Kidney (tissue), 14 donors: ENCODE measurements around the gene BANF1. TPM values are rescaled to one million over a fixed set of nuclear protein-coding genes. Genes with fewer than 3 reads are reported as not detected.

ENCODE experiments used
- DNase-seq, 5 donors: peaks; one replicate each; pipeline ENCODE4 v3.0.0-alpha.2; 2013 to 2020
- FAIRE-seq: peaks from 2 replicates; lab custom pipeline; 2012; peaks lifted over from hg19 to GRCh38; lab: Jason Lieb, UNC
- H3K27ac ChIP-seq, 2 donors: one replicate each; pipeline ENCODE4 v1.7.0; 2013; ENCODE audit warnings: low read depth in 2 of 2, low read length in 2 of 2, inconsistent platforms in 1 of 2
- H3K27me3 ChIP-seq: one replicate; pipeline ENCODE4 v1.7.1; 2013; ENCODE audit warnings: low read length, inconsistent platforms; ENCODE audit not compliant: control insufficient read depth, insufficient read depth
- H3K36me3 ChIP-seq, 3 donors: one replicate each; pipeline versions ENCODE4 v1.7.0 to v1.7.1; 2013; ENCODE audit warnings: low read length in 3 of 3, control low read depth in 1 of 3, inconsistent platforms in 1 of 3; ENCODE audit not compliant: insufficient read depth in 3 of 3, control insufficient read depth in 2 of 3
- H3K4me1 ChIP-seq, 3 donors: one replicate each; pipeline versions ENCODE4 v1.7.0 to v1.7.1; 2013; ENCODE audit warnings: low read length in 3 of 3, inconsistent platforms in 1 of 3, low read depth in 1 of 3; ENCODE audit not compliant: control insufficient read depth in 2 of 3, insufficient read depth in 2 of 3
- H3K4me3 ChIP-seq, 3 donors: one replicate each; pipeline versions ENCODE4 v1.7.0 to v1.8.1; 2013; ENCODE audit warnings: low read length in 3 of 3, control low read depth in 1 of 3, inconsistent platforms in 1 of 3
- H3K9ac ChIP-seq, 3 donors: one replicate each; pipeline versions ENCODE4 v1.7.0 to v1.7.1; 2013; ENCODE audit warnings: low read length in 3 of 3, control low read depth in 1 of 3, inconsistent platforms in 1 of 3
- H3K9me3 ChIP-seq, 3 donors: one replicate each; pipeline versions ENCODE4 v1.7.0 to v1.7.1; 2013; ENCODE audit warnings: low read length in 3 of 3, control low read depth in 1 of 3, inconsistent platforms in 1 of 3; ENCODE audit not compliant: control insufficient read depth in 2 of 3, insufficient read depth in 1 of 3
- intact Hi-C: fragments of 100-400 bp; cut with DNase I; formaldehyde crosslinking; loops from one replicate; pipeline ENCODE4 v1.11.1; 2022
- polyA plus RNA-seq: library from polyadenylated mRNA; stranded (reverse); fragments of 350-450 nt; fragmentation: Illumina TruSeq; extraction: RNeasy Lipid Tissue Mini Kit (QIAGEN cat#74804); gene quantifications from one replicate; pipeline ENCODE4 v1.2.3, GENCODE V29; 2014; ENCODE audit warnings: low read depth, low replicate concordance; ENCODE audit not compliant: insufficient read depth
- total RNA-seq: library from RNA; stranded (reverse); fragmentation: NEBNext Ultra II Directional; extraction: Animal tissue kit (Norgen Biotek cat#: 25700); gene quantifications from one replicate; pipeline ENCODE4 v1.2.1, GENCODE V29; 2021
- TF ChIP-seq, protein P1 (sequence below): IDR thresholded peaks from 3 replicates; pipeline ENCODE4 v1.5.1; 2012; ENCODE audit warnings: mild to moderate bottlenecking, moderate library complexity, borderline replicate concordance; ENCODE audit not compliant: insufficient read depth; ENCODE audit errors: extremely low read depth
- donor health status: control.
- donor health status: control.
- donor health status: control.
- donor health status: control.
- donor health status: control.
- donor health status: DM: yes; HTN: yes; CAD: no.
- donor health status: Normal renal cell carcinoma (clear cell type).

The BANF1 gene
- total and polyA plus RNA-seq, 2 donors from 2014 or later = 181 to 186 TPM

- no peaks in the 10 kb centered on the region for H3K27me3 ChIP-seq
- H3K9ac ChIP-seq = no peak overlapping the region
- TF ChIP-seq, protein P1, sequence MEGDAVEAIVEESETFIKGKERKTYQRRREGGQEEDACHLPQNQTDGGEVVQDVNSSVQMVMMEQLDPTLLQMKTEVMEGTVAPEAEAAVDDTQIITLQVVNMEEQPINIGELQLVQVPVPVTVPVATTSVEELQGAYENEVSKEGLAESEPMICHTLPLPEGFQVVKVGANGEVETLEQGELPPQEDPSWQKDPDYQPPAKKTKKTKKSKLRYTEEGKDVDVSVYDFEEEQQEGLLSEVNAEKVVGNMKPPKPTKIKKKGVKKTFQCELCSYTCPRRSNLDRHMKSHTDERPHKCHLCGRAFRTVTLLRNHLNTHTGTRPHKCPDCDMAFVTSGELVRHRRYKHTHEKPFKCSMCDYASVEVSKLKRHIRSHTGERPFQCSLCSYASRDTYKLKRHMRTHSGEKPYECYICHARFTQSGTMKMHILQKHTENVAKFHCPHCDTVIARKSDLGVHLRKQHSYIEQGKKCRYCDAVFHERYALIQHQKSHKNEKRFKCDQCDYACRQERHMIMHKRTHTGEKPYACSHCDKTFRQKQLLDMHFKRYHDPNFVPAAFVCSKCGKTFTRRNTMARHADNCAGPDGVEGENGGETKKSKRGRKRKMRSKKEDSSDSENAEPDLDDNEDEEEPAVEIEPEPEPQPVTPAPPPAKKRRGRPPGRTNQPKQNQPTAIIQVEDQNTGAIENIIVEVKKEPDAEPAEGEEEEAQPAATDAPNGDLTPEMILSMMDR = no peak
- DNase-seq = no peak
- no peak overlapping the region for H3K27ac ChIP-seq
- no peaks in the 10 kb centered on the region for H3K36me3 ChIP-seq
- no peaks in the 10 kb centered on the region for H3K9me3 ChIP-seq
- H3K4me1 ChIP-seq = no peaks in the 10 kb centered on the region
- intact Hi-C loops = no loop called here
- FAIRE-seq = no peak
- H3K4me3 ChIP-seq = no peak overlapping the region
Measured at GRCh38 chr11:65954771-65955170, 47.5 kb upstream of the BANF1 start.

GRCh38 chr11:65958291-65958690 lies 44.0 kb upstream of the BANF1 start:
- TF ChIP-seq, protein P1 = no peak
- Histone ChIP-seq H3K9ac (no peak overlapping the region), H3K27me3 (no peaks in the 10 kb centered on the region), H3K4me3 (no peak overlapping the region), H3K4me1 (peaks cover 3 to 10% (median 9%) of the 10 kb centered on the region in 3 donors), H3K36me3 (no peaks in the 10 kb centered on the region), H3K27ac (no peak overlapping the region), H3K9me3 (no peaks in the 10 kb centered on the region)
- intact Hi-C loops = no loop called here
- FAIRE-seq = no peak
- DNase-seq = no peak

DNA sequence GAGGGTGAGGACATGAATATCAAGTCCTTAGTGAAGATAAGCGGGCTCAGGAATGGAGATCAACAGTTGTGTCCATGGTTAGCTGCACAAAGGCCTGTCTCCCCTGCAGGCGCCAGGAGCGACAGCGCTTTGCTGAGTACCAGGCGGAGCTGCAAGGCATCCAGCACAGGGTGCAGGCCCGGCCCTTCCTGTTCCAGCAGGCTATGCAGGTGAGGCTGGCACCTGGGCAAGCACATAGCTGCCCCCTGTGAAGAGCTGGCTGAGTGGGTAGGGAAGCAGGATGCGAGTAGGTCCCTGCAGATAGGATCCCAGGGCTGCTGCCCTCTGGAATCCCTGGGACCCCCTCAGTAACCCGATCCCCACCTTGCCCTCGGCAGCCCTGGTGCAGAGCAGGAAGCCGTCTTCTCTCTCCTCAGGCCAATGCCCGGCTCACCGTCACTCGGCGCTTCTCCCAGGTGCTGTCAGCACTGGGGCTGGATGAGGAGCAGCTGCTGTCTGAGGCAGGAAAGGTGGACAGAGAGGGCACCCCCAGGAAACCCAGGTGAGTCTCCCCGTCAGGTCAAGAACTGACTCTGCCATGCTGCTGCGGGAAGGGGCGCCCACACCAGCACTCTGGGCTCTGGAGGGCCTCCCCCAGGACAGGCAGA lies 43.4 kb upstream of the BANF1 start:
- no peak overlapping the region for H3K27ac ChIP-seq
- no peaks in the 10 kb centered on the region for H3K36me3 ChIP-seq
- DNase-seq (peak in 2 of 5 donors; percentile 14 to 29), FAIRE-seq (no peak)
- H3K4me3 ChIP-seq = no peak overlapping the region
- H3K9ac ChIP-seq = no peak overlapping the region
- TF ChIP-seq, protein P1 = no peak
- H3K4me1 ChIP-seq = peaks cover 3 to 13% (median 10%) of the 10 kb centered on the region in 3 donors
- no peaks in the 10 kb centered on the region for H3K27me3 ChIP-seq
- no peaks in the 10 kb centered on the region for H3K9me3 ChIP-seq
- intact Hi-C loops = no loop called here
